Stimulated activated memory B cell treated with anti-CD40 and anti-IgM and Interleukin-4, amounts not matched to agents 10 μg/mL and 1 μg/mL and 100 μg/mL, for 72 hours (primary cell): ENCODE results near the gene ZSCAN5A.

ENCODE experiments used
- ATAC-seq: fragments of 150-1000 bp; cut with Tn5 transposase; 2 replicates; pipeline ENCODE4 v1.10.0; 2021
- H3K27ac Mint-ChIP-seq: one replicate; pipeline ENCODE4 v1.8.0; 2022; ENCODE audit warnings: mild to moderate bottlenecking, mixed read lengths
- H3K27me3 Mint-ChIP-seq: one replicate; pipeline ENCODE4 v1.8.0; 2022; ENCODE audit warnings: mixed read lengths
- H3K36me3 Mint-ChIP-seq: one replicate; pipeline ENCODE4 v1.8.0; 2022; ENCODE audit warnings: mixed read lengths
- H3K4me1 Mint-ChIP-seq: one replicate; pipeline ENCODE4 v1.8.0; 2022; ENCODE audit warnings: mixed read lengths
- H3K4me3 Mint-ChIP-seq: one replicate; pipeline ENCODE4 v1.8.0; 2022; ENCODE audit warnings: mild to moderate bottlenecking, moderate library complexity, mixed read lengths
- H3K9me3 Mint-ChIP-seq: one replicate; pipeline ENCODE4 v1.8.0; 2022; ENCODE audit warnings: mixed read lengths

ZSCAN5A gene

GRCh38 chr19:56301886-56302620 is 12.6 kb downstream of the ZSCAN5A start:
- Mint-ChIP-seq H3K27ac (no peak overlapping the region), H3K9me3 (no peaks in the 10 kb centered on the region), H3K4me3 (no peak overlapping the region), H3K27me3 (no peaks in the 10 kb centered on the region), H3K4me1 (peaks cover 5% of the 10 kb centered on the region), H3K36me3 (peaks cover 62% of the 10 kb centered on the region)
- no peak for ATAC-seq

- Mint-ChIP-seq H3K9me3 (no peaks in the 10 kb centered on the region), H3K27me3 (no peaks in the 10 kb centered on the region), H3K4me3 (no peak overlapping the region), H3K27ac (no peak overlapping the region), H3K4me1 (peaks cover 5% of the 10 kb centered on the region), H3K36me3 (peaks cover 69% of the 10 kb centered on the region)
- ATAC-seq = no peak
These were observed 13.5 kb downstream of the ZSCAN5A start for GRCh38 chr19:56301155-56301554.

- no peak for ATAC-seq
These were observed 15.0 kb downstream of the ZSCAN5A start for GRCh38 chr19:56299688-56300087.

GRCh38 chr19:56297010-56297409 is 17.6 kb downstream of the ZSCAN5A start:
- Mint-ChIP-seq H3K9me3 (no peaks in the 10 kb centered on the region), H3K4me1 (no peaks in the 10 kb centered on the region), H3K4me3 (no peak overlapping the region), H3K36me3 (peaks cover 67% of the 10 kb centered on the region), H3K27me3 (no peaks in the 10 kb centered on the region), H3K27ac (no peak overlapping the region)
- ATAC-seq = no peak

More at GRCh38 chr19:56299688-56300087, 15.0 kb downstream of the ZSCAN5A start:
- Mint-ChIP-seq H3K4me1 (peaks cover 5% of the 10 kb centered on the region), H3K9me3 (no peaks in the 10 kb centered on the region), H3K36me3 (peaks cover 68% of the 10 kb centered on the region), H3K27me3 (no peaks in the 10 kb centered on the region), H3K27ac (no peak overlapping the region), H3K4me3 (no peak overlapping the region)

- Mint-ChIP-seq H3K36me3 (peaks cover 71% of the 10 kb centered on the region), H3K27ac (no peak overlapping the region)
These were observed 18.8 kb downstream of the ZSCAN5A start for GRCh38 chr19:56295531-56296455.

GRCh38 chr19:56294549-56294948 is 20.1 kb downstream of the ZSCAN5A start:
- Mint-ChIP-seq H3K9me3 (no peaks in the 10 kb centered on the region), H3K36me3 (peaks cover 74% of the 10 kb centered on the region), H3K27me3 (no peaks in the 10 kb centered on the region), H3K27ac (no peak overlapping the region), H3K4me1 (no peaks in the 10 kb centered on the region), H3K4me3 (no peak overlapping the region)
- no peak for ATAC-seq

More at GRCh38 chr19:56295531-56296455, 18.8 kb downstream of the ZSCAN5A start:
- Mint-ChIP-seq H3K4me1 (no peaks in the 10 kb centered on the region), H3K9me3 (no peaks in the 10 kb centered on the region), H3K27me3 (no peaks in the 10 kb centered on the region), H3K4me3 (no peak overlapping the region)
- ATAC-seq = no peak

- Mint-ChIP-seq H3K27ac (no peak overlapping the region), H3K27me3 (no peaks in the 10 kb centered on the region), H3K4me3 (no peak overlapping the region), H3K36me3 (peaks cover 74% of the 10 kb centered on the region), H3K4me1 (no peaks in the 10 kb centered on the region), H3K9me3 (no peaks in the 10 kb centered on the region)
- no peak for ATAC-seq
These were observed 22.8 kb downstream of the ZSCAN5A start for GRCh38 chr19:56291867-56292266.

GRCh38 chr19:56290104-56290503 is 24.5 kb downstream of the ZSCAN5A start:
- H3K27me3 Mint-ChIP-seq = no peaks in the 10 kb centered on the region
- no peak for ATAC-seq
- no peak overlapping the region for H3K4me3 Mint-ChIP-seq
- no peak overlapping the region for H3K27ac Mint-ChIP-seq
- H3K36me3 Mint-ChIP-seq = peaks cover 58% of the 10 kb centered on the region
- H3K9me3 Mint-ChIP-seq = no peaks in the 10 kb centered on the region
- H3K4me1 Mint-ChIP-seq = no peaks in the 10 kb centered on the region

- H3K27ac Mint-ChIP-seq = no peak overlapping the region
- no peak overlapping the region for H3K4me3 Mint-ChIP-seq
- no peaks in the 10 kb centered on the region for H3K4me1 Mint-ChIP-seq
- no peaks in the 10 kb centered on the region for H3K27me3 Mint-ChIP-seq
- no peaks in the 10 kb centered on the region for H3K9me3 Mint-ChIP-seq
- peaks cover 16% of the 10 kb centered on the region for H3K36me3 Mint-ChIP-seq
- no peak for ATAC-seq
These were observed 29.9 kb downstream of the ZSCAN5A start for GRCh38 chr19:56284746-56285145.

- H3K36me3 Mint-ChIP-seq = peaks cover 7% of the 10 kb centered on the region
- no peaks in the 10 kb centered on the region for H3K27me3 Mint-ChIP-seq
- H3K9me3 Mint-ChIP-seq = peaks cover 3% of the 10 kb centered on the region
- no peak overlapping the region for H3K27ac Mint-ChIP-seq
- ATAC-seq = no peak
- H3K4me1 Mint-ChIP-seq = no peaks in the 10 kb centered on the region
- H3K4me3 Mint-ChIP-seq = no peak overlapping the region
These were observed 31.8 kb downstream of the ZSCAN5A start for GRCh38 chr19:56282809-56283208.

GRCh38 chr19:56273563-56274117 is 41.0 kb downstream of the ZSCAN5A start:
- Mint-ChIP-seq H3K4me1 (no peaks in the 10 kb centered on the region), H3K4me3 (no peak overlapping the region)
- no peak for ATAC-seq

GRCh38 chr19:56272161-56272798 is 42.4 kb downstream of the ZSCAN5A start, which contains the start of gene EDDM13:
TSS of gene EDDM13 (plus strand) at chr19:56272748. CDS start at chr19:56272835, 87 bp downstream.
- Mint-ChIP-seq H3K36me3 (peaks cover 18% of the 10 kb centered on the region), H3K27ac (no peak within 1 kb of the TSS), H3K4me3 (no peak within 1 kb of the TSS), H3K9me3 (no peaks in the 10 kb centered on the region), H3K27me3 (no peaks in the 10 kb centered on the region), H3K4me1 (no peaks in the 10 kb centered on the region)
- no peak for ATAC-seq

More at GRCh38 chr19:56273563-56274117, 41.0 kb downstream of the ZSCAN5A start:
- Mint-ChIP-seq H3K27me3 (no peaks in the 10 kb centered on the region), H3K27ac (no peak overlapping the region), H3K36me3 (peaks cover 24% of the 10 kb centered on the region), H3K9me3 (peaks cover 3% of the 10 kb centered on the region)

- Mint-ChIP-seq H3K4me1 (no peaks in the 10 kb centered on the region), H3K4me3 (no peak overlapping the region), H3K27ac (no peak overlapping the region), H3K36me3 (peaks cover 20% of the 10 kb centered on the region), H3K9me3 (no peaks in the 10 kb centered on the region), H3K27me3 (no peaks in the 10 kb centered on the region)
- no peak for ATAC-seq
These were observed 43.5 kb downstream of the ZSCAN5A start for GRCh38 chr19:56271151-56271550.

- Mint-ChIP-seq H3K36me3 (peaks cover 20% of the 10 kb centered on the region), H3K4me3 (no peak overlapping the region), H3K27ac (no peak overlapping the region), H3K4me1 (no peaks in the 10 kb centered on the region), H3K27me3 (no peaks in the 10 kb centered on the region), H3K9me3 (no peaks in the 10 kb centered on the region)
- no peak for ATAC-seq
These were observed 44.0 kb downstream of the ZSCAN5A start for GRCh38 chr19:56270676-56271075.

GRCh38 chr19:56269348-56269747 is 45.3 kb downstream of the ZSCAN5A start:
- H3K4me3 Mint-ChIP-seq = no peak overlapping the region
- H3K36me3 Mint-ChIP-seq = peaks cover 20% of the 10 kb centered on the region
- no peaks in the 10 kb centered on the region for H3K27me3 Mint-ChIP-seq
- no peaks in the 10 kb centered on the region for H3K9me3 Mint-ChIP-seq
- no peaks in the 10 kb centered on the region for H3K4me1 Mint-ChIP-seq
- no peak for ATAC-seq
- H3K27ac Mint-ChIP-seq = no peak overlapping the region
